Neutrophil (primary cell): ENCODE results near the gene DGKG.

Experiments
- H3K27ac ChIP-seq: fragments of 200-600 bp; sonication (generic); 2 replicates; pipeline ENCODE4 v1.5.1; 2016; ENCODE audit warnings: mild to moderate bottlenecking, moderate library complexity
- H3K27me3 ChIP-seq: fragments of 200-600 bp; sonication (generic); 2 replicates; pipeline ENCODE4 v1.6.0; 2016; ENCODE audit warnings: mild to moderate bottlenecking
- H3K36me3 ChIP-seq: fragments of 200-600 bp; sonication (generic); 2 replicates; pipeline ENCODE4 v1.5.1; 2017
- H3K4me1 ChIP-seq, 2 experiments: fragments of 200-600 bp in 1 of 2; sonication (generic) in 1 of 2; 1 replicate in 1 of 2; 2 replicates in 1 of 2; pipeline versions ENCODE4 v1.5.1 to v1.6.1; 2013 to 2016; ENCODE audit warnings: low read depth in 1 of 2, low read length in 1 of 2, mild to moderate bottlenecking in 1 of 2, moderate library complexity in 1 of 2; ENCODE audit not compliant: control insufficient read depth in 1 of 2, insufficient read depth in 1 of 2
- H3K4me3 ChIP-seq, 2 experiments: fragments of 200-600 bp in 1 of 2; sonication (generic) in 1 of 2; 1 replicate in 1 of 2; 2 replicates in 1 of 2; pipeline ENCODE4 v1.5.1; 2013 to 2016; ENCODE audit warnings: low read depth in 1 of 2, low read length in 1 of 2, mild to moderate bottlenecking in 1 of 2, moderate library complexity in 1 of 2
- H3K9me3 ChIP-seq: fragments of 200-600 bp; sonication (generic); 2 replicates; pipeline ENCODE4 v1.5.1; 2016
- CTCF ChIP-seq: fragments of 200-600 bp; sonication (generic); IDR thresholded peaks from 2 replicates; pipeline ENCODE4 v1.5.1; 2016; ENCODE audit warnings: antibody characterized with exemption

DGKG gene

GRCh38 chr3:186128158-186128557 is 233.9 kb downstream of the DGKG start:
- no peaks in the 10 kb centered on the region for H3K9me3 ChIP-seq
- no peaks in the 10 kb centered on the region for H3K27me3 ChIP-seq
- no peak overlapping the region for H3K4me3 ChIP-seq
- no peaks in the 10 kb centered on the region for H3K4me1 ChIP-seq
- no peak overlapping the region for H3K27ac ChIP-seq
- no peak for TF ChIP-seq CTCF
- H3K36me3 ChIP-seq, result no peaks in the 10 kb centered on the region

GRCh38 chr3:186127463-186127862 is 234.6 kb downstream of the DGKG start:
- Histone ChIP-seq H3K4me1 (no peaks in the 10 kb centered on the region), H3K9me3 (no peaks in the 10 kb centered on the region), H3K4me3 (no peak overlapping the region), H3K27me3 (no peaks in the 10 kb centered on the region), H3K27ac (no peak overlapping the region), H3K36me3 (no peaks in the 10 kb centered on the region)
- TF ChIP-seq CTCF, result no peak

GRCh38 chr3:186125118-186125517 is 236.9 kb downstream of the DGKG start:
- peaks cover 9% of the 10 kb centered on the region for H3K27me3 ChIP-seq
- H3K4me3 ChIP-seq, result no peak overlapping the region
- TF ChIP-seq CTCF, result no peak

GRCh38 chr3:186124592-186124991 is 237.4 kb downstream of the DGKG start:
- TF ChIP-seq CTCF, result no peak
- Histone ChIP-seq H3K36me3 (no peaks in the 10 kb centered on the region), H3K27ac (no peak overlapping the region), H3K4me1 (no peaks in the 10 kb centered on the region), H3K27me3 (peaks cover 15% of the 10 kb centered on the region), H3K9me3 (no peaks in the 10 kb centered on the region), H3K4me3 (no peak overlapping the region)

More at GRCh38 chr3:186125118-186125517, 236.9 kb downstream of the DGKG start:
- Histone ChIP-seq H3K36me3 (no peaks in the 10 kb centered on the region), H3K4me1 (no peaks in the 10 kb centered on the region), H3K9me3 (no peaks in the 10 kb centered on the region), H3K27ac (no peak overlapping the region)

GRCh38 chr3:186123012-186123411 is 239.0 kb downstream of the DGKG start:
- Histone ChIP-seq H3K4me1 (no peaks in the 10 kb centered on the region), H3K4me3 (no peak overlapping the region), H3K36me3 (no peaks in the 10 kb centered on the region), H3K27ac (no peak overlapping the region), H3K27me3 (peaks cover 28% of the 10 kb centered on the region), H3K9me3 (no peaks in the 10 kb centered on the region)
- TF ChIP-seq CTCF, result no peak

GRCh38 chr3:186121968-186122367 is 240.1 kb downstream of the DGKG start:
- no peak for TF ChIP-seq CTCF
- H3K36me3 ChIP-seq, result no peaks in the 10 kb centered on the region
- no peak overlapping the region for H3K4me3 ChIP-seq
- no peaks in the 10 kb centered on the region for H3K4me1 ChIP-seq
- H3K9me3 ChIP-seq, result no peaks in the 10 kb centered on the region
- H3K27ac ChIP-seq, result no peak overlapping the region
- H3K27me3 ChIP-seq, result peaks cover 35% of the 10 kb centered on the region
